Liver (tissue), 9 donors: ENCODE measurements around the gene RASL10B. TPM values are rescaled to one million over a fixed set of nuclear protein-coding genes. Genes with fewer than 3 reads are reported as not detected.

Experiments
- DNase-seq: peaks from one replicate; pipeline ENCODE4 v3.0.0-alpha.2; 2017; ENCODE audit warnings: low spot score
- H3K27ac ChIP-seq, 2 donors: one replicate each; pipeline ENCODE4 v1.7.0; 2013; ENCODE audit warnings: inconsistent platforms in 2 of 2, low read length in 2 of 2, control low read depth in 1 of 2, low read depth in 1 of 2, mild to moderate bottlenecking in 1 of 2
- H3K27me3 ChIP-seq, 4 donors: one replicate each; pipeline versions ENCODE4 v1.6.1 to v1.7.0; 2013; ENCODE audit warnings: low read length in 3 of 4, inconsistent platforms in 1 of 4, mild to moderate bottlenecking in 1 of 4, moderate library complexity in 1 of 4; ENCODE audit not compliant: control insufficient read depth in 4 of 4, insufficient read depth in 4 of 4
- H3K36me3 ChIP-seq, 4 donors: one replicate each; pipeline versions ENCODE4 v1.6.1 to v1.7.0; 2013; ENCODE audit warnings: low read length in 3 of 4, mild to moderate bottlenecking in 3 of 4, low read depth in 1 of 4, moderate library complexity in 1 of 4; ENCODE audit not compliant: control insufficient read depth in 4 of 4, insufficient read depth in 3 of 4
- H3K4me1 ChIP-seq, 4 donors: one replicate each; pipeline versions ENCODE4 v1.6.1 to v1.7.0; 2013; ENCODE audit warnings: low read length in 3 of 4, mild to moderate bottlenecking in 3 of 4, moderate library complexity in 1 of 4; ENCODE audit not compliant: control insufficient read depth in 4 of 4, insufficient read depth in 4 of 4
- H3K4me3 ChIP-seq, 3 donors: one replicate each; pipeline versions ENCODE4 v1.6.1 to v1.7.0; 2013; ENCODE audit warnings: low read length in 3 of 3, control low read depth in 1 of 3, low read depth in 1 of 3, mild to moderate bottlenecking in 1 of 3
- H3K9ac ChIP-seq, 2 donors: one replicate each; pipeline ENCODE4 v1.7.0; 2013; ENCODE audit warnings: low read length in 2 of 2, mild to moderate bottlenecking in 2 of 2, moderate library complexity in 2 of 2, control low read depth in 1 of 2, low read depth in 1 of 2
- H3K9me3 ChIP-seq, 4 donors: one replicate each; pipeline versions ENCODE4 v1.6.1 to v1.7.0; 2013; ENCODE audit warnings: low read length in 3 of 4; ENCODE audit not compliant: control insufficient read depth in 4 of 4
- EGR1 ChIP-seq, 2 donors: IDR thresholded peaks; 2 replicates each; pipeline ENCODE4 v1.6.1; 2016 to 2018; ENCODE audit warnings: antibody characterized with exemption in 2 of 2, low read depth in 2 of 2
- FOXA1 ChIP-seq: IDR thresholded peaks from 2 replicates; pipeline ENCODE4 v1.6.1; 2016; ENCODE audit warnings: antibody characterized with exemption
- FOXA2 ChIP-seq: IDR thresholded peaks from 2 replicates; pipeline ENCODE4 v1.6.1; 2016; ENCODE audit warnings: antibody characterized with exemption
- GABPA ChIP-seq, 2 donors: IDR thresholded peaks in 1 of 2; conservative IDR thresholded peaks in 1 of 2; 2 replicates each; pipeline ENCODE4 v1.6.1; 2016; ENCODE audit warnings: antibody characterized with exemption in 2 of 2, mild to moderate bottlenecking in 1 of 2, moderate library complexity in 1 of 2
- HNF4A ChIP-seq, 2 donors: conservative IDR thresholded peaks; 2 replicates each; pipeline ENCODE4 v1.6.1; 2016; ENCODE audit warnings: antibody characterized with exemption in 2 of 2, mild to moderate bottlenecking in 2 of 2
- HNF4G ChIP-seq: IDR thresholded peaks from 2 replicates; pipeline ENCODE4 v1.6.1; 2016; ENCODE audit warnings: antibody characterized with exemption
- JUND ChIP-seq, 2 donors: IDR thresholded peaks; 2 replicates each; pipeline ENCODE4 v1.6.1; 2016; ENCODE audit warnings: antibody characterized with exemption in 2 of 2
- NR2F2 ChIP-seq: IDR thresholded peaks from 2 replicates; pipeline ENCODE4 v1.6.1; 2016; ENCODE audit warnings: antibody characterized with exemption
- RAD21 ChIP-seq, 2 donors: IDR thresholded peaks; 2 replicates each; pipeline ENCODE4 v1.6.1; 2016; ENCODE audit warnings: antibody characterized with exemption in 2 of 2, mild to moderate bottlenecking in 2 of 2
- RXRA ChIP-seq, 2 donors: IDR thresholded peaks; 2 replicates each; pipeline ENCODE4 v1.6.1; 2017 to 2018; ENCODE audit warnings: antibody characterized with exemption in 2 of 2, mild to moderate bottlenecking in 1 of 2
- TAF1 ChIP-seq: conservative IDR thresholded peaks from 2 replicates; pipeline ENCODE4 v1.6.1; 2016; ENCODE audit warnings: antibody characterized with exemption, mild to moderate bottlenecking
- YY1 ChIP-seq: IDR thresholded peaks from 2 replicates; pipeline ENCODE4 v1.6.1; 2016; ENCODE audit warnings: antibody characterized with exemption, mild to moderate bottlenecking
- WGBS: extraction: QIAGEN DNeasy Blood & Tissue Kit; methylation state at CpG from one replicate; pipeline ENCODE4 v1.1.7; 2013; 5-methylcytosine and 5-hydroxymethylcytosine counted together
- polyA plus RNA-seq, 2 donors: library from polyadenylated mRNA; stranded (reverse) in 1 of 2; unstranded in 1 of 2; fragments of 200-250 nt in 1 of 2; fragments of >200 nt in 1 of 2; fragmentation: Nextera tagmentation in 1 of 2; extraction: Ambion mirVana in 1 of 2; gene quantifications; one replicate each; pipeline versions ENCODE4 v1.2.1 to v1.2.3, GENCODE V29; 2013 to 2015
- total RNA-seq, 2 donors: library from RNA; depleted of rRNA; stranded (reverse); fragments of >200 nt; gene quantifications; one replicate each; pipeline ENCODE4 v1.2.3, GENCODE V29; 2014
- TF ChIP-seq, protein P1 (sequence below): IDR thresholded peaks from 2 replicates; pipeline ENCODE4 v1.6.1; 2016; ENCODE audit warnings: antibody characterized with exemption
- TF ChIP-seq, protein P2 (sequence below): IDR thresholded peaks from 2 replicates; pipeline ENCODE4 v1.6.1; 2016; ENCODE audit warnings: antibody characterized with exemption, mild to moderate bottlenecking
- TF ChIP-seq, protein P3 (sequence below): IDR thresholded peaks from 2 replicates; pipeline ENCODE4 v1.6.1; 2016; ENCODE audit warnings: antibody characterized with exemption
- TF ChIP-seq, protein P4 (sequence below): IDR thresholded peaks from 2 replicates; pipeline ENCODE4 v1.6.1; 2016; ENCODE audit warnings: antibody characterized with exemption
- TF ChIP-seq, protein P5 (sequence below): fragments of 150-350 bp; IDR thresholded peaks from 2 replicates; pipeline ENCODE4 v1.5.1; 2017; ENCODE audit warnings: improper control_type of control experiment, low read depth, low read length; ENCODE audit not compliant: missing input control
- donor health status: healthy.
- donor health status: healthy.
- donor health status: healthy.
- donor health status: healthy.
- donor health status: healthy.

Gene RASL10B
- total and polyA plus RNA-seq, 4 donors, result 0.42 to 3.8 (median 2.2) TPM

DNA sequence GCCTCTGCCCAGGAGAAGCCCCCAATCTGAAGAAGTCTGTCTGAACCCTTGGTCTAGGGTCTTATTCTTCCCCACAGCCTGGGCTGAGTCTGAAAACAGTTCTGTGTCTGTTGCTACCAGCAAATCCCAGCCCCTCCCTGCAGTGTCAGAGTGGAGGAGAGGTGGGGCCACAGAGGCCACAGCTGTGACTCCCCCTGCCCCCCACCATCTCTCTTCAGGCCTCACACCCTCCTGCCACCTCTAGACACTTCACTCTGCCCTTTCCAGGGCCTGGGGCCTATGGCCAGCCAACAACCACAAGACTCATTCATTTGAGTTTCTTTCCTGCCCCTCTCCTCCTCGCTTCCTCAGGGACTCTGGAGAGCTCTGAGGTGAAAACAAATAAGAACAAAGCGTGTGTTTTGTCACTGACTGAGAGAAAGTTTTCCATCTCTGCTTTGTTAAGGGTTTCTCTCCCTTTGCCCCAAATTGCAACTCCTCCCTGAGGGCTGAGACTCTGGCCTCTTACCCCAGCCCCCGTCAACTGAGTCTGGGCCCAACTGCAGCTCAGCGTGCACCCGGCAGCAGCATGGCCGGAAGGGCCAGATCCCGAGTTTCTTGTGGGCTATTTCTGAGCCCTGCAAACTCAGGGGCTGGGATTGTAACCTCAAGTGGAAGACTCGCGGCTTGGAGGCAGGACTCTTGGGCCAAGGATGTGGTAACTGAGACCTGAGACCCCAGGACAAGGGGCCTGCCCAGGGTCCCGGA, 42.4 kb downstream of the RASL10B start:
- no peak for DNase-seq
- no peak overlapping the region for H3K27ac ChIP-seq

More for the DNA sequence above, 42.4 kb downstream of the RASL10B start:
- 84% methylated on average over 10 of the region's 10 CpGs for WGBS
- TF ChIP-seq, protein P1, sequence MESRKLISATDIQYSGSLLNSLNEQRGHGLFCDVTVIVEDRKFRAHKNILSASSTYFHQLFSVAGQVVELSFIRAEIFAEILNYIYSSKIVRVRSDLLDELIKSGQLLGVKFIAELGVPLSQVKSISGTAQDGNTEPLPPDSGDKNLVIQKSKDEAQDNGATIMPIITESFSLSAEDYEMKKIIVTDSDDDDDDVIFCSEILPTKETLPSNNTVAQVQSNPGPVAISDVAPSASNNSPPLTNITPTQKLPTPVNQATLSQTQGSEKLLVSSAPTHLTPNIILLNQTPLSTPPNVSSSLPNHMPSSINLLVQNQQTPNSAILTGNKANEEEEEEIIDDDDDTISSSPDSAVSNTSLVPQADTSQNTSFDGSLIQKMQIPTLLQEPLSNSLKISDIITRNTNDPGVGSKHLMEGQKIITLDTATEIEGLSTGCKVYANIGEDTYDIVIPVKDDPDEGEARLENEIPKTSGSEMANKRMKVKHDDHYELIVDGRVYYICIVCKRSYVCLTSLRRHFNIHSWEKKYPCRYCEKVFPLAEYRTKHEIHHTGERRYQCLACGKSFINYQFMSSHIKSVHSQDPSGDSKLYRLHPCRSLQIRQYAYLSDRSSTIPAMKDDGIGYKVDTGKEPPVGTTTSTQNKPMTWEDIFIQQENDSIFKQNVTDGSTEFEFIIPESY, result no peak
- TF ChIP-seq TAF1 (no peak), NR2F2 (no peak), FOXA2 (no peak), YY1 (no peak), HNF4G (no peak), RAD21 (IDR thresholded peaks at IDR 0.05) (no peak), HNF4A (conservative IDR thresholded peaks at IDR 0.05) (no peak), FOXA1 (no peak), EGR1 (IDR thresholded peaks at IDR 0.05; ENCODE audit: low read depth in 2 of 2) (no peak), JUND (IDR thresholded peaks at IDR 0.05) (no peak), GABPA (IDR thresholded peaks at IDR 0.05 in 1 of 2, conservative IDR thresholded peaks at IDR 0.05 in 1 of 2) (no peak), RXRA (IDR thresholded peaks at IDR 0.05) (no peak)
- TF ChIP-seq, protein P2, sequence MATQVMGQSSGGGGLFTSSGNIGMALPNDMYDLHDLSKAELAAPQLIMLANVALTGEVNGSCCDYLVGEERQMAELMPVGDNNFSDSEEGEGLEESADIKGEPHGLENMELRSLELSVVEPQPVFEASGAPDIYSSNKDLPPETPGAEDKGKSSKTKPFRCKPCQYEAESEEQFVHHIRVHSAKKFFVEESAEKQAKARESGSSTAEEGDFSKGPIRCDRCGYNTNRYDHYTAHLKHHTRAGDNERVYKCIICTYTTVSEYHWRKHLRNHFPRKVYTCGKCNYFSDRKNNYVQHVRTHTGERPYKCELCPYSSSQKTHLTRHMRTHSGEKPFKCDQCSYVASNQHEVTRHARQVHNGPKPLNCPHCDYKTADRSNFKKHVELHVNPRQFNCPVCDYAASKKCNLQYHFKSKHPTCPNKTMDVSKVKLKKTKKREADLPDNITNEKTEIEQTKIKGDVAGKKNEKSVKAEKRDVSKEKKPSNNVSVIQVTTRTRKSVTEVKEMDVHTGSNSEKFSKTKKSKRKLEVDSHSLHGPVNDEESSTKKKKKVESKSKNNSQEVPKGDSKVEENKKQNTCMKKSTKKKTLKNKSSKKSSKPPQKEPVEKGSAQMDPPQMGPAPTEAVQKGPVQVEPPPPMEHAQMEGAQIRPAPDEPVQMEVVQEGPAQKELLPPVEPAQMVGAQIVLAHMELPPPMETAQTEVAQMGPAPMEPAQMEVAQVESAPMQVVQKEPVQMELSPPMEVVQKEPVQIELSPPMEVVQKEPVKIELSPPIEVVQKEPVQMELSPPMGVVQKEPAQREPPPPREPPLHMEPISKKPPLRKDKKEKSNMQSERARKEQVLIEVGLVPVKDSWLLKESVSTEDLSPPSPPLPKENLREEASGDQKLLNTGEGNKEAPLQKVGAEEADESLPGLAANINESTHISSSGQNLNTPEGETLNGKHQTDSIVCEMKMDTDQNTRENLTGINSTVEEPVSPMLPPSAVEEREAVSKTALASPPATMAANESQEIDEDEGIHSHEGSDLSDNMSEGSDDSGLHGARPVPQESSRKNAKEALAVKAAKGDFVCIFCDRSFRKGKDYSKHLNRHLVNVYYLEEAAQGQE, result no peak
- TF ChIP-seq, protein P3, sequence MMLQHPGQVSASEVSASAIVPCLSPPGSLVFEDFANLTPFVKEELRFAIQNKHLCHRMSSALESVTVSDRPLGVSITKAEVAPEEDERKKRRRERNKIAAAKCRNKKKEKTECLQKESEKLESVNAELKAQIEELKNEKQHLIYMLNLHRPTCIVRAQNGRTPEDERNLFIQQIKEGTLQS, result no peak
- TF ChIP-seq, protein P4, sequence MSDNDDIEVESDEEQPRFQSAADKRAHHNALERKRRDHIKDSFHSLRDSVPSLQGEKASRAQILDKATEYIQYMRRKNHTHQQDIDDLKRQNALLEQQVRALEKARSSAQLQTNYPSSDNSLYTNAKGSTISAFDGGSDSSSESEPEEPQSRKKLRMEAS, result no peak
- TF ChIP-seq, protein P5, sequence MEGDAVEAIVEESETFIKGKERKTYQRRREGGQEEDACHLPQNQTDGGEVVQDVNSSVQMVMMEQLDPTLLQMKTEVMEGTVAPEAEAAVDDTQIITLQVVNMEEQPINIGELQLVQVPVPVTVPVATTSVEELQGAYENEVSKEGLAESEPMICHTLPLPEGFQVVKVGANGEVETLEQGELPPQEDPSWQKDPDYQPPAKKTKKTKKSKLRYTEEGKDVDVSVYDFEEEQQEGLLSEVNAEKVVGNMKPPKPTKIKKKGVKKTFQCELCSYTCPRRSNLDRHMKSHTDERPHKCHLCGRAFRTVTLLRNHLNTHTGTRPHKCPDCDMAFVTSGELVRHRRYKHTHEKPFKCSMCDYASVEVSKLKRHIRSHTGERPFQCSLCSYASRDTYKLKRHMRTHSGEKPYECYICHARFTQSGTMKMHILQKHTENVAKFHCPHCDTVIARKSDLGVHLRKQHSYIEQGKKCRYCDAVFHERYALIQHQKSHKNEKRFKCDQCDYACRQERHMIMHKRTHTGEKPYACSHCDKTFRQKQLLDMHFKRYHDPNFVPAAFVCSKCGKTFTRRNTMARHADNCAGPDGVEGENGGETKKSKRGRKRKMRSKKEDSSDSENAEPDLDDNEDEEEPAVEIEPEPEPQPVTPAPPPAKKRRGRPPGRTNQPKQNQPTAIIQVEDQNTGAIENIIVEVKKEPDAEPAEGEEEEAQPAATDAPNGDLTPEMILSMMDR, result no peak
- no peak overlapping the region for H3K4me3 ChIP-seq
- no peaks in the 10 kb centered on the region for H3K9me3 ChIP-seq
- no peak overlapping the region for H3K9ac ChIP-seq
- no peaks in the 10 kb centered on the region for H3K36me3 ChIP-seq
- H3K4me1 ChIP-seq, result peaks cover 0 to 3% (median 1%) of the 10 kb centered on the region in 4 donors
- no peaks in the 10 kb centered on the region for H3K27me3 ChIP-seq
